HG02623 (cell line): ENCODE data around the gene ERAL1.
"Not testable (repeated sequence)": the region's sequence is repeated elsewhere in the genome, so short reads cannot be mapped to it uniquely, and the experiment has no call there.

Source experiments
- ATAC-seq: cut with Tn5 transposase; IDR thresholded peaks from one replicate; pipeline ENCODE4 v1.9.1; 2021; ENCODE audit warnings: moderate library complexity; ENCODE audit not compliant: unreplicated experiment

The ERAL1 gene

DNA sequence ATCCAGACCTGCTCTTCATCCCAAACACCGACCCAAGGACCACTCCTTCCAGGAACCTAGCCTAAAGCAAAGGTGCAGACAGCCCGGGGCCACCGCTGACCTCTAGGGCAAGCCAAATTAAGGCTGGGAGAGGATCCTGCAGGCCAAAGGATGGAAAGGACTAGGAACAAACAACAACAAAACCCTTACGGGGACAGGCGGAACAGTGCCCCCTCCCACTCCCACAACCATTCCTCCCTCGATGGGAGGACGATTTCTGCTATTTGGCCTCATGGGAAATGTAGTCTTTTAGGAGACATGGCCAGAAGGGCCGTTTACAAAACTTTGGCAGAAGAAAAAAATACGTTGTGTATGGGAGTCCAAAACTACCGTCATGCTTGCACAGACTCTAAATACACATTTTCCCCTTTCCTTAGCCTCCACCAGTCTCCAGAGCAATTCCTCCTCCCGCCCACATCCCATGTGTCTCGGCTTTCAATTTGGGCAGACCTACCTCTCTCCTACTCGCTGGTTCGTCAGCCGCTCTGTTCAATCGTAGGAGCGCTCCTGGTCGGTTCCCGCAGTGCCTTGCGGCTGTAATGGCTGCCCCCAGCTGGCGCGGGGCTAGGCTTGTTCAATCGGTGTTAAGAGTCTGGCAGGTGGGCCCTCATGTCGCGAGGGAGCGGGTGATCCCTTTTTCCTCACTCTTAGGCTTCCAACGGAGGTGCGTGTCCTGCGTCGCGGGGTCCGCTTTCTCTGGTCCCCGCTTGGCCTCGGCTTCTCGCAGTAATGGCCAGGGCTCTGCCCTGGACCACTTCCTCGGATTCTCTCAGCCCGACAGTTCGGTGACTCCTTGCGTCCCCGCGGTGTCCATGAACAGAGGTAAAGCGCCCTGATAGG is at the start of gene ERAL1:
Gene ERAL1 (plus strand): TSS at position 560 of the 879 bp plus-strand sequence. CDS start 19 bp downstream, at position 579.
- peak; percentile 79 for ATAC-seq

- ATAC-seq, result no peak
Observed at GRCh38 chr17:28807925-28808634, 46.7 kb upstream of the ERAL1 start.

- ATAC-seq, result no peak
Observed at GRCh38 chr17:28810437-28810836, 44.4 kb upstream of the ERAL1 start.

DNA sequence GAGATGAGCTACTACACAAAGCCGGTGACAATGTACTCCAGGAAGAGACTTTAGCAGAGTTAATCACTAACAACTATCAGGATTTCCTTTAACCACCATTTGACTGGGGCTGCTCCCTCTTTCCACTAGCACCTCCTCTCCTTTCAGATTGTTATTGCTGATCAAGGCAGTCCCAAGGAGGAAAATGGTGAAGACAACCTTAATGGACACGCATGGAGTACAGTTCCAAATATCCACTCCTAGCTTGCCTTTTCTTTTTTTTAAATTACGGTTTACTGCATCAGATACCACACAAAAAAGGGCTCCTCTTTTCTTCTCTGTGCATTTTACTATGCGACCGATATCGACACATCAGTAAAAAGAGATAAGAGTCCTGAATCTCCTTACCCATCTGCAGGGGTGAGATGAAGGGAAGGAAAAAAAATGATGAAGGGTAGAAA is 43.1 kb upstream of the ERAL1 start:
- ATAC-seq, result peak; percentile 7

DNA sequence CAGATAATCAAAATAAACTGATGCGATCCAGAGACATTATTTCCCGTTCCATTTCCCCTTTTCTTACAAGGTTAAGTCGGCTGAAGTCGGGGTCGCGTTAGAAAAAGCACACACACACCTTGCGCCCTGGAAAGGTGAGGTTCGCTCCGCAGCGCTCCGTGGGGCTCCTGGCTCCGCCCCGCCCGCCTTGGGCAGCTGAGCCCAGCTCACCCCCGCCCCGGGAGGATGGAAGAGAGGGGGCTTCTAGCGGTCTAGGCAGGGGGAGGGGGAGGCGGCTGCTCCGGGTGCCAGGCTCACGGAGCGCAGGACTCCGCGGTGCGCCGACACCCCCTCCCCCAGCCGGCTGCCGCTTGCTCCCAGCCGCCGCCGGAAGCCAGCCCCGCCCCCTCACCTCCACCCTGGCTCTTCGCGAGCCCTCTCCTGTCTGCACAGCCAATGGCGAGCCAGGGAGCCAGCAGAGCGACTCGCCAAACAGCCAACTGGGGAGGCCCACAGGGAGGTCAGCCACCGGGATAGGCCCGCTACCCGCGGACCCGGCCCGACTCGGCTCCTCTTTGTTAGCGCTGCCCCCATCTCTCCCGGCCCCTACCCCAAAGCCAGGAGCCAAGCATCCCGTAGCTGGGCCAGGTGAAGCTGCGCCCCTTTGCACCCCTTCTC is 42.6 kb upstream of the ERAL1 start:
- ATAC-seq, result peak; percentile 97

DNA sequence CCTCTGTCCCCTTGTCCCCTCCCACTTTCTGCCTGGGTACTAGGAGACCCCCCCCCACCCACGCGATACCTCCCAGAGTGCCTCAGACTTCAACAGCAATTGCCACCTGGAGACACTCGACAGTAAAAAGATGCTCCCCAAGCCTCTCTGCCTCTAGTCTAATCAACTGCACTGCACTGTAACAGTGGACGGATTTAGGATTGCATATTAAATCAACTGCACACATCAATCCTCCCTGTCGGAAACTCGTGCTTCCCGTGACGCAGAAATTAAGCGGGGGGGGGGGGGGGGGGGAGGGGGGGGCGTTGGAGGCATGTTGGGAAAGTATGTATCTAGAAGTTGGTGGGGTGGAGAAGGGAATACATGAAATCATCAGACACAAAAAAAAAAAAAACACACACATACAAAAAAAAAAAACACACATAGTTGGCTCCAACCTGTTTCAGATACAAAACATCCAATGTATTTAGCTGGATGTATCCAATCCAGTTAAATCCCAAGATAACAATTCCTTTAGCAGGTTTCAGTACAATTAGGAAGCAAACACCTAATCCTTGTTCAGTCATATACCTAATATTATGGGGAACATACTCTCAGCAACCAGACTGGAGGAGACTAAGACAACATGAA is 42.0 kb upstream of the ERAL1 start:
- no peak for ATAC-seq

DNA sequence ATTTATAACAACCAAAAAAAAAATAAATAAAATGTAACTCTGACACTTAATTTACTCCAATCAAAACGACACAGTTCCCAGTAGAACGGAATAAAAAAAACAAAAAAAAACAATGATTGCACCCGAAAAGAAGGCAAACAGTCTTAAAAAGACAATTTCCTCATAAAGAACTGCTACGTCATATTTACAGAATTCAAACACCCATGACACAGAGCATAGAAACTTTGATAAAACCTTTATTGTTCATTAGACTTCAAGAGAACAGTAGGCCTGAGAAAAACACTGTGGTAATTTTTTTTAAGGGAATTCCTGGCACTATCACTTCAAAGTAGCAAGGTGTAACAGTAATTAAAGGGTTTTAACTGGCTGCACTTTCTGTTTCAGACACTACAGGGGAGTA is 38.3 kb upstream of the ERAL1 start:
- no peak for ATAC-seq

DNA sequence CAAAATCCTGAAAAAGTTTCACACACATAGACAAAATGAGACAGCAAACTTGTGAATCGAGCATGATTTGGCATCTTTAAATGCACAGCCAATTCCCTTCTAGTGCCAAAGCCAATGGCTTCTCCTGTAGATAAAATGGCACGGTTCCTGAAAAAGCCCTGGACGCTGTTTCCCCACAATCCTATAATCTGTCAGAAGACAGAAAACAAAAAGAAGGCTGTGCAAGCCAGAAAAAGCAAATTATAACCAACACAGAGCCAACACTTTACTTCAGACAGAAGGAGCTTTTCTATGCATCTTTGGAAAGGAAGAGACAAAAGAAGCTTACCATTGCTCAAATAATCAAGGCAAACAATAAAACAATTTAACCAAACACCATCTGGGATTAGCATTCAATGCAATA is 36.0 kb upstream of the ERAL1 start:
- no peak for ATAC-seq

- no peak for ATAC-seq
Observed at GRCh38 chr17:28819582-28819981, 35.2 kb upstream of the ERAL1 start.

GRCh38 chr17:28827672-28828071 is 27.1 kb upstream of the ERAL1 start:
- no peak for ATAC-seq

DNA sequence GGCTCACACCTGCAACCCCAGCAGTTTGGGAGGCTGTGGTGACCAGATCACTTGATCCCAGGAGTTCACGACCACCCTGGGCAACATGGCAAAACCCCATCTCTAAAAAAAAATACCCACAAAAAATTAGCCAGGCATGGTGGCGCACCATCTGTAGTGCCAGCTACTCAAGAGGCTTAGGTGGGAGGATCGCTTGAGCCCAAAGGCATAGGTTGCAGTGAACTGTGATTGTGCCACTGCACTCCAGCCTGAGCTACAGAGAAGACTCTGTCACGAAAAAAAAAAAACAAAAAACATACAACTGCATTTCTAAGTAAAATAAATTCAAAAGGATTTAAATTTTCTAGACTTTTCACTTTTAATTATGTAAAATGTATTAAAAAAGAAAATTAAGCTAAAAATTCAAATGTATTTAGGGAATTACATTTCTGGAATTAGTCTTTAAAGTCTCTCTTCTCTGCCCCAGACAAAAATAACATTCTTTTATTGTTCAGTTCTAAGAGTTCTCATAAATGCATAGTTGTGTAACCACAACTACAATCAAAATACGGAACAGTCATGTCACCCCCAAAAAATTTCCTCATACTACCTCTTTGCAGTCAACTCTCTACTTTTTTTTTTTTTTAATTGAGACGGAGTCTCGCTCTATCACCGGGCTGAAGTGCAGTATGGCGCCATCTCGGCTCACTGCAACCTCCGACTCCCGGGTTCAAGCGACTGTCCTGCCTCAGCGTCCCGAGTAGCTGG is 26.3 kb upstream of the ERAL1 start:
- ATAC-seq, result no peak

DNA sequence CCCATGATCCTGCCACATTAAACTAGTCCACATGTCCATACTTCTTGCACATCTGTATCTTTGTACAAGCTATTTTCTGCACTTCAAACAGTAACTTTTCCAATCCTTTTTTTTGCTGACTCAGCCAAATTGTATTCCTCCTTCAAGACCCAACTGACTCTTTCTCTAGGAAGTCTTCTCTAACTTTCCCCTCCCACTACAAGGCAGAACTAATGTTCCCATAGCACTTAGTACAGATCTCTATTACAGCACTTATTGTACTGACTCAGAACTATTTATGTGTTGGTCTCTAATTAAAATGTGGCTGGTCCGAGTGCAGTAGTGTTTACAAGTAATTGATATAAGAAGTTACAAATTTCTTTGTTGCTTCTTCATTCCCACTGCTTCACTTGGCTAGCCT is 20.4 kb upstream of the ERAL1 start:
- ATAC-seq, result no peak

GRCh38 chr17:28836541-28836940 is 18.3 kb upstream of the ERAL1 start:
- ATAC-seq, result not testable (repeated sequence)

DNA sequence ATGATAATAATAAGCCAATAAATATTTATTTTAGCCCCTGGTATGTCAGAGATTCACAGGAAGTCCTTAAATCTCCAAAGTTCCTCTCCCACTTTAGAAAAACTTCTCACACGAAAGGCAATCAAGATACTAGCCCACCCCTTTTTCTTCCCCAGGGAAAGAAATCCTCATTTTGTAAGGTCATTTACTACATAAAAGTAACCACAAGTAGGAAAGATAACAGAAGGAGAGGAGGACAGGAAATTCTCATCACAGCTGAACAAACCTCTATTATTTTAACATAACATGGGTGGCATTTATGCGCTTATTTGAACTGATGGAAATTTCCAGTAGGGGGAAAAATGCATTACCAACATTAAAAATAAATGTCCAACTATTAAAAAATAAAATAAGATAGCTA is 15.6 kb upstream of the ERAL1 start:
- ATAC-seq, result no peak

GRCh38 chr17:28841901-28842281 is 12.9 kb upstream of the ERAL1 start:
- no peak for ATAC-seq

- peak; percentile 82 for ATAC-seq
Observed at GRCh38 chr17:28842282-28843012, 12.4 kb upstream of the ERAL1 start, which contains the start of gene FAM222B. TSS of gene FAM222B (minus strand) at chr17:28842790. CDS start at chr17:28766667, 76,123 bp downstream.

GRCh38 chr17:28843816-28844148 is 11.0 kb upstream of the ERAL1 start:
- ATAC-seq, result no peak

DNA sequence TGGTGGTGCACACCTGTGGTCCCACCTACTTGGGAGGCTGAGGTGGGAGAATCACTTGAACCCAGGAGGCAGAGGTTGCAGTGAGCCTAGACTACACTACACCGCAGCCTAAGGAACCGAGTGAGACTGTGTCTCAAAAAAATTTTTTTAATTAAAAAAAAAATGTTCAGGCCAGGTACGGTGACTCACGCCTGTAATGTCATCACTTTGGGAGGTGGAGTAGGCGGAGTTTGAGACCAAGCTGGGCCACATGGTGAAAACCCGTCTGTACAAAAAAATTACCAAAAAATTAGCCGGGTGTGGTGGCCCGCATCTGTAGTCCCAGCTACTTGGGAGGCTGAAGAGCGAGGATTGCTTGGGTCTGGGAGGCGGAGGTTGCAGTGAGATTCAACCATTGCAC is 8.6 kb upstream of the ERAL1 start:
- ATAC-seq, result no peak

DNA sequence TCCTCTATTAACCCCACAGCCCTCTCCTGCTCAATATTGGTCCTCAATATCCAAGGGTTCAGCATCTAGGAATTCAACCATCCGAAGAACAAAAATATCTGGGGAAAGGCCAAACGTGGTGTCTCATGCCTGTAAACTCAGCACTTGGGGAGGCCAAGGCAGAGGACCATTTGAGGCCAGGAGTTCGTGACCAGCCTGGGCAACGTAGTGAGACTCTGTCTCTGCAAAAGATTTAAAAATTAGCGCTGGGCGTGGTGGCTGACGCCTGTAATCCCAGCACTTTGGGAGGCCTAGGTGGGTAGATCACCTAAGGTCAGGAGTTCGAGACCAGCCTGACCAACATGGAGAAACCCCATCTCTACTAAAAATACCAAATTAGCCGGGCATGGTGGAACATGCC is 8.1 kb upstream of the ERAL1 start:
- ATAC-seq, result not testable (repeated sequence)

- not testable (repeated sequence) for ATAC-seq
Observed at GRCh38 chr17:28848667-28849066, 6.1 kb upstream of the ERAL1 start.
